HepG2 (cell line): ENCODE results near the gene CBX2. TPM values are rescaled to one million over a fixed set of nuclear protein-coding genes. Genes with fewer than 3 reads are reported as not detected.

ENCODE experiments used
- HDAC1 ChIP-seq: sonication (generic); formaldehyde crosslinking; IDR thresholded peaks from 2 replicates; pipeline ENCODE4 v1.5.1; 2020; ENCODE audit warnings: mild to moderate bottlenecking, missing genetic modification reagents
- HMG20A ChIP-seq: IDR thresholded peaks from 2 replicates; pipeline ENCODE4 v1.6.1; 2016; ENCODE audit warnings: borderline replicate concordance
- NPAS2 ChIP-seq: sonication (generic); formaldehyde crosslinking; IDR thresholded peaks from 2 replicates; pipeline ENCODE4 v1.8.0; 2022; ENCODE audit warnings: mild to moderate bottlenecking, missing genetic modification reagents, borderline replicate concordance
- NR2F1 ChIP-seq, 2 experiments: fragments of 450-650 bp in 1 of 2; formaldehyde crosslinking in 1 of 2; IDR thresholded peaks; 2 replicates each; pipeline versions ENCODE4 v1.5.0 to v1.6.1; 2016 to 2020; ENCODE audit warnings: mild to moderate bottlenecking in 1 of 2, missing compliant biosample characterization in 1 of 2, missing genetic modification reagents in 1 of 2, moderate library complexity in 1 of 2
- RARA ChIP-seq: IDR thresholded peaks from 2 replicates; pipeline ENCODE4 v1.6.1; 2016; ENCODE audit warnings: missing genetic modification reagents, missing compliant biosample characterization
- SOX6 ChIP-seq, 2 experiments: fragments of 450-650 bp in 1 of 2; sonication (generic) in 1 of 2; formaldehyde crosslinking in 1 of 2; IDR thresholded peaks; 2 replicates each; pipeline versions ENCODE4 v1.4.0 to v1.6.1; 2017 to 2020; ENCODE audit warnings: antibody characterized with exemption in 1 of 2, mild to moderate bottlenecking in 1 of 2, missing genetic modification reagents in 1 of 2
- TCF7L2 ChIP-seq: IDR thresholded peaks from 2 replicates; pipeline ENCODE4 v1.6.1; 2011; ENCODE audit warnings: mild to moderate bottlenecking, low read depth, low read length, moderate library complexity
- YEATS4 ChIP-seq: sonication (generic); formaldehyde crosslinking; IDR thresholded peaks from 2 replicates; pipeline ENCODE4 v1.4.0; 2020; ENCODE audit warnings: missing genetic modification reagents, borderline replicate concordance
- ZFP37 ChIP-seq: sonication (generic); formaldehyde crosslinking; IDR thresholded peaks from 2 replicates; pipeline ENCODE4 v1.4.0; 2020; ENCODE audit warnings: missing genetic modification reagents, borderline replicate concordance
- ZNF430 ChIP-seq: sonication (generic); formaldehyde crosslinking; IDR thresholded peaks from 2 replicates; pipeline ENCODE4 v1.9.0; 2021; ENCODE audit warnings: mild to moderate bottlenecking, missing genetic modification reagents
- ZNF569 ChIP-seq: sonication (generic); formaldehyde crosslinking; IDR thresholded peaks from 2 replicates; pipeline ENCODE4 v1.5.0; 2020; ENCODE audit warnings: mild to moderate bottlenecking, missing genetic modification reagents, moderate library complexity, borderline replicate concordance
- ZNF790 ChIP-seq: sonication (generic); formaldehyde crosslinking; IDR thresholded peaks from 2 replicates; pipeline ENCODE4 v1.8.0; 2022; ENCODE audit warnings: missing genetic modification reagents, mild to moderate bottlenecking, borderline replicate concordance
- polyA plus RNA-seq, 8 experiments: library from polyadenylated mRNA; depleted of rRNA in 3 of 8; stranded (reverse) in 7 of 8; unstranded in 1 of 8; fragments of >200 nt; fragmentation: Illumina TruSeq in 4 of 8; extraction: Trizol in 4 of 8; gene quantifications; 2 replicates each; pipeline versions ENCODE4 v1.2.1 to v1.2.3, GENCODE V29; 2011 to 2016; ENCODE audit warnings: low read depth in 4 of 8, missing spikeins in 1 of 8, mixed read lengths in 1 of 8; ENCODE audit not compliant: insufficient read depth in 1 of 8
- total RNA-seq, 5 experiments: library from RNA; depleted of rRNA; stranded (reverse); fragments of >200 nt; fragmentation: Illumina TruSeq; extraction: Trizol; gene quantifications; 2 replicates each; pipeline ENCODE4 v1.2.3, GENCODE V29; 2016; ENCODE audit warnings: low read depth in 1 of 5
- TF ChIP-seq, protein P1 (sequence below): sonication (generic); formaldehyde crosslinking; IDR thresholded peaks from 2 replicates; pipeline ENCODE4 v1.9.0; 2021; ENCODE audit warnings: mild to moderate bottlenecking, missing genetic modification reagents
- TF ChIP-seq, protein P2 (sequence below), 2 experiments: sonication (generic) in 1 of 2; formaldehyde crosslinking in 1 of 2; IDR thresholded peaks; 2 replicates each; pipeline versions ENCODE4 v1.6.1 to v1.9.0; 2014 to 2022; ENCODE audit warnings: antibody characterized with exemption in 1 of 2, borderline replicate concordance in 1 of 2, inconsistent platforms in 1 of 2, low read depth in 1 of 2, missing genetic modification reagents in 1 of 2
- TF ChIP-seq, protein P3 (sequence below): IDR thresholded peaks from 2 replicates; pipeline ENCODE4 v1.6.1; 2016; ENCODE audit warnings: control low read depth

CBX2 gene
- total and polyA plus RNA-seq, 2 of the 13 experiments (the other 11 are each of a cell fraction or from before 2014, with no cell fraction given): 14.5 to 31.1 TPM

DNA sequence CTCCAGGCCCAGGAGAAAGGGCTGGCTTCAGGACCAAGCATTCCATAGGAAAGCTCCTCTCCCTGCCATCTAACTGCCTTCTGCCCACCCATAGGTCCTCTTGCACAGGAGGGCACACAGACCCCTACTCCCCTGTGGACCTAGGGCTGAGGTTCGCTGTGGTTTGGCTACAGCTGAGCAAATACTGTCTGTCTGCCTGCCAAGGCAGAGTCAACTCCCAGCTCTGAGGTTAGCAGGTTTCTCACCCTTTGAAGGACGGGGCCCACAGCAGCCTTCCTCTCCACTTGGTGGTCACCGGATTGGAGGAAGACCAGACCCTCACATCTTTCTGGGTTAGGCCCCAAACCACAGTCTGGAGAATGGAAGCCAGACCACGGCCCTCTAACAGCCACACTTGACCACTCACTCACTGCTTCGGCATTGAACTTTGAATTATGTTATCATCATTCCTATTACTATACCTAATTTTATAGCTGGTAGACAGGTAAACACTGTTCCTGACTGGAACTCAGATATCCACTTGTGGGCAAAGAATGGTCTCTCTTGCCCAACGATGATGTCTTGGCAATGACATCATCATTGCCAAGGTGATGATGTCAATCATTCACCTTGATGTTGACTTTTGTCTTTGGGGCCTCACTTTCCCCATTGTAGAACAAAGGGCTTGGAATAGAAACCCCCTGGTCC is 47.1 kb downstream of the CBX2 start (continued):
- TF ChIP-seq, protein P1, sequence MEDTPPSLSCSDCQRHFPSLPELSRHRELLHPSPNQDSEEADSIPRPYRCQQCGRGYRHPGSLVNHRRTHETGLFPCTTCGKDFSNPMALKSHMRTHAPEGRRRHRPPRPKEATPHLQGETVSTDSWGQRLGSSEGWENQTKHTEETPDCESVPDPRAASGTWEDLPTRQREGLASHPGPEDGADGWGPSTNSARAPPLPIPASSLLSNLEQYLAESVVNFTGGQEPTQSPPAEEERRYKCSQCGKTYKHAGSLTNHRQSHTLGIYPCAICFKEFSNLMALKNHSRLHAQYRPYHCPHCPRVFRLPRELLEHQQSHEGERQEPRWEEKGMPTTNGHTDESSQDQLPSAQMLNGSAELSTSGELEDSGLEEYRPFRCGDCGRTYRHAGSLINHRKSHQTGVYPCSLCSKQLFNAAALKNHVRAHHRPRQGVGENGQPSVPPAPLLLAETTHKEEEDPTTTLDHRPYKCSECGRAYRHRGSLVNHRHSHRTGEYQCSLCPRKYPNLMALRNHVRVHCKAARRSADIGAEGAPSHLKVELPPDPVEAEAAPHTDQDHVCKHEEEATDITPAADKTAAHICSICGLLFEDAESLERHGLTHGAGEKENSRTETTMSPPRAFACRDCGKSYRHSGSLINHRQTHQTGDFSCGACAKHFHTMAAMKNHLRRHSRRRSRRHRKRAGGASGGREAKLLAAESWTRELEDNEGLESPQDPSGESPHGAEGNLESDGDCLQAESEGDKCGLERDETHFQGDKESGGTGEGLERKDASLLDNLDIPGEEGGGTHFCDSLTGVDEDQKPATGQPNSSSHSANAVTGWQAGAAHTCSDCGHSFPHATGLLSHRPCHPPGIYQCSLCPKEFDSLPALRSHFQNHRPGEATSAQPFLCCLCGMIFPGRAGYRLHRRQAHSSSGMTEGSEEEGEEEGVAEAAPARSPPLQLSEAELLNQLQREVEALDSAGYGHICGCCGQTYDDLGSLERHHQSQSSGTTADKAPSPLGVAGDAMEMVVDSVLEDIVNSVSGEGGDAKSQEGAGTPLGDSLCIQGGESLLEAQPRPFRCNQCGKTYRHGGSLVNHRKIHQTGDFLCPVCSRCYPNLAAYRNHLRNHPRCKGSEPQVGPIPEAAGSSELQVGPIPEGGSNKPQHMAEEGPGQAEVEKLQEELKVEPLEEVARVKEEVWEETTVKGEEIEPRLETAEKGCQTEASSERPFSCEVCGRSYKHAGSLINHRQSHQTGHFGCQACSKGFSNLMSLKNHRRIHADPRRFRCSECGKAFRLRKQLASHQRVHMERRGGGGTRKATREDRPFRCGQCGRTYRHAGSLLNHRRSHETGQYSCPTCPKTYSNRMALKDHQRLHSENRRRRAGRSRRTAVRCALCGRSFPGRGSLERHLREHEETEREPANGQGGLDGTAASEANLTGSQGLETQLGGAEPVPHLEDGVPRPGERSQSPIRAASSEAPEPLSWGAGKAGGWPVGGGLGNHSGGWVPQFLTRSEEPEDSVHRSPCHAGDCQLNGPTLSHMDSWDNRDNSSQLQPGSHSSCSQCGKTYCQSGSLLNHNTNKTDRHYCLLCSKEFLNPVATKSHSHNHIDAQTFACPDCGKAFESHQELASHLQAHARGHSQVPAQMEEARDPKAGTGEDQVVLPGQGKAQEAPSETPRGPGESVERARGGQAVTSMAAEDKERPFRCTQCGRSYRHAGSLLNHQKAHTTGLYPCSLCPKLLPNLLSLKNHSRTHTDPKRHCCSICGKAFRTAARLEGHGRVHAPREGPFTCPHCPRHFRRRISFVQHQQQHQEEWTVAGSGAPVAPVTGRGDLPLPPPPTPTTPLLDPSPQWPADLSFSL (CRISPR knock-in tag): no peak
- TF ChIP-seq ZNF430 (CRISPR knock-in tag) (no peak), YEATS4 (CRISPR knock-in tag) (no peak), ZFP37 (CRISPR knock-in tag) (no peak), HMG20A (no peak), SOX6 (IDR thresholded peaks at IDR 0.05) (no peak), SOX6 (CRISPR knock-in tag; IDR thresholded peaks at IDR 0.05) (peak; percentile 66), RARA (CRISPR knock-in tag) (no peak), NR2F1 (CRISPR knock-in tag; IDR thresholded peaks at IDR 0.05) (no peak), HDAC1 (peak; percentile 55), ZNF790 (CRISPR knock-in tag) (no peak), TCF7L2 (no peak), NPAS2 (CRISPR knock-in tag) (no peak), ZNF569 (no peak)
- TF ChIP-seq, protein P2, sequence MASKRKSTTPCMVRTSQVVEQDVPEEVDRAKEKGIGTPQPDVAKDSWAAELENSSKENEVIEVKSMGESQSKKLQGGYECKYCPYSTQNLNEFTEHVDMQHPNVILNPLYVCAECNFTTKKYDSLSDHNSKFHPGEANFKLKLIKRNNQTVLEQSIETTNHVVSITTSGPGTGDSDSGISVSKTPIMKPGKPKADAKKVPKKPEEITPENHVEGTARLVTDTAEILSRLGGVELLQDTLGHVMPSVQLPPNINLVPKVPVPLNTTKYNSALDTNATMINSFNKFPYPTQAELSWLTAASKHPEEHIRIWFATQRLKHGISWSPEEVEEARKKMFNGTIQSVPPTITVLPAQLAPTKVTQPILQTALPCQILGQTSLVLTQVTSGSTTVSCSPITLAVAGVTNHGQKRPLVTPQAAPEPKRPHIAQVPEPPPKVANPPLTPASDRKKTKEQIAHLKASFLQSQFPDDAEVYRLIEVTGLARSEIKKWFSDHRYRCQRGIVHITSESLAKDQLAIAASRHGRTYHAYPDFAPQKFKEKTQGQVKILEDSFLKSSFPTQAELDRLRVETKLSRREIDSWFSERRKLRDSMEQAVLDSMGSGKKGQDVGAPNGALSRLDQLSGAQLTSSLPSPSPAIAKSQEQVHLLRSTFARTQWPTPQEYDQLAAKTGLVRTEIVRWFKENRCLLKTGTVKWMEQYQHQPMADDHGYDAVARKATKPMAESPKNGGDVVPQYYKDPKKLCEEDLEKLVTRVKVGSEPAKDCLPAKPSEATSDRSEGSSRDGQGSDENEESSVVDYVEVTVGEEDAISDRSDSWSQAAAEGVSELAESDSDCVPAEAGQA (IDR thresholded peaks at IDR 0.05; ENCODE audit: low read depth): no peak
- TF ChIP-seq, protein P2 (CRISPR knock-in tag; IDR thresholded peaks at IDR 0.05; ENCODE audit: borderline replicate concordance): no peak
- TF ChIP-seq, protein P3, sequence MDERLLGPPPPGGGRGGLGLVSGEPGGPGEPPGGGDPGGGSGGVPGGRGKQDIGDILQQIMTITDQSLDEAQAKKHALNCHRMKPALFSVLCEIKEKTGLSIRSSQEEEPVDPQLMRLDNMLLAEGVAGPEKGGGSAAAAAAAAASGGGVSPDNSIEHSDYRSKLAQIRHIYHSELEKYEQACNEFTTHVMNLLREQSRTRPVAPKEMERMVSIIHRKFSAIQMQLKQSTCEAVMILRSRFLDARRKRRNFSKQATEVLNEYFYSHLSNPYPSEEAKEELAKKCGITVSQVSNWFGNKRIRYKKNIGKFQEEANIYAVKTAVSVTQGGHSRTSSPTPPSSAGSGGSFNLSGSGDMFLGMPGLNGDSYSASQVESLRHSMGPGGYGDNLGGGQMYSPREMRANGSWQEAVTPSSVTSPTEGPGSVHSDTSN (CRISPR knock-in tag): 0 out of 2 replicates have a peak, but pooled peaks have one; percentile 33
